Naive thymus-derived CD8-positive, alpha-beta T cell (primary cell): Measurements from ENCODE around the gene NDUFB6. TPM values are rescaled to one million over a fixed set of nuclear protein-coding genes. Genes with fewer than 3 reads are reported as not detected.
"Not testable (repeated sequence)": the region's sequence is repeated elsewhere in the genome, so short reads cannot be mapped to it uniquely, and the experiment has no call there.

Experiments used
- ATAC-seq, 2 donors: fragments of 150-1000 bp; cut with Tn5 transposase in 1 of 2; sonication (Bioruptor Pico), chemical (Tn5 transposase) in 1 of 2; 1 replicate in 1 of 2; 2 replicates in 1 of 2; pipeline ENCODE4 v1.10.0; 2021; ENCODE audit warnings: mild to moderate bottlenecking in 2 of 2, moderate library complexity in 2 of 2
- POLR2A ChIA-PET: fragments of 350-600 bp; sonication (Branson Sonifier 250); formaldehyde crosslinking; loops from one replicate; lab custom pipeline; 2021; ENCODE audit warnings: antibody characterized with exemption; lab: Charles Lee
- DNase-seq, 10 donors: peaks; one replicate each; pipeline versions ENCODE4 v3.0.0 to v3.0.0-alpha.2; 2020 to 2022
- H3K27ac Mint-ChIP-seq, 10 donors: one replicate each; pipeline ENCODE4 v1.8.0; 2020 to 2022; ENCODE audit warnings: mild to moderate bottlenecking in 10 of 10, mixed read lengths in 10 of 10, moderate library complexity in 4 of 10, inconsistent platforms in 1 of 10
- H3K27me3 Mint-ChIP-seq, 5 donors: one replicate each; pipeline ENCODE4 v1.8.0; 2021 to 2022; ENCODE audit warnings: mixed read lengths in 5 of 5
- H3K36me3 Mint-ChIP-seq, 3 donors: one replicate each; pipeline ENCODE4 v1.8.0; 2020 to 2022; ENCODE audit warnings: mixed read lengths in 3 of 3, mild to moderate bottlenecking in 2 of 3, inconsistent platforms in 1 of 3
- H3K4me1 Mint-ChIP-seq, 4 donors: one replicate each; pipeline ENCODE4 v1.8.0; 2021 to 2022; ENCODE audit warnings: mixed read lengths in 4 of 4
- H3K4me3 Mint-ChIP-seq, 10 donors: one replicate each; pipeline ENCODE4 v1.8.0; 2020 to 2022; ENCODE audit warnings: mild to moderate bottlenecking in 10 of 10, mixed read lengths in 10 of 10, moderate library complexity in 6 of 10, inconsistent platforms in 1 of 10
- H3K9me3 Mint-ChIP-seq, 9 donors: one replicate each; pipeline ENCODE4 v1.8.0; 2020 to 2022; ENCODE audit warnings: mixed read lengths in 9 of 9, mild to moderate bottlenecking in 3 of 9, inconsistent platforms in 1 of 9, moderate library complexity in 1 of 9
- polyA plus RNA-seq, 3 donors: library from polyadenylated mRNA; unstranded; fragments of 300-500 nt; fragmentation: Illumina TruSeq; gene quantifications; one replicate each; pipeline ENCODE4 v1.2.3, GENCODE V29; 2021
- total RNA-seq, 8 experiments: library from RNA in 2 of 8; stranded (reverse) in 2 of 8; gene quantifications; one replicate each; pipeline ENCODE4 v1.2.3 and lab custom pipeline; 2021 to 2026

Gene NDUFB6
- 10 to 100 TPM; 22.5 to 23.0 TPM for total RNA-seq
- 10 to 100 TPM; 70.0 to 92.7 (median 91.3) TPM for polyA plus RNA-seq
- total RNA-seq (lab: John Stamatoyannopoulos, UW): 11.1 to 43.7 (median 16.6) reads per million in 6 experiments

GRCh38 chr9:32572900-32573523, at the start of gene NDUFB6:
TSS of gene NDUFB6 (minus strand) at chr9:32573159. CDS start at chr9:32573060, 99 bp downstream.
- DNase-seq (peak; percentile 92 to 98 (median 96)), ATAC-seq (peak; percentile 83 to 86)
- Mint-ChIP-seq H3K4me1 (peaks cover 16 to 35% (median 32%) of the 10 kb centered on the region in 4 donors), H3K4me3 (peak within 1 kb of the TSS; percentile 97 to 100 (median 99)), H3K27me3 (peaks cover 0 to 3% (median 0%) of the 10 kb centered on the region in 5 donors), H3K9me3 (peaks cover 0 to 1% (median 0%) of the 10 kb centered on the region in 9 donors), H3K27ac (peak within 1 kb of the TSS; percentile 90 to 99 (median 98)), H3K36me3 (peaks cover 0 to 21% (median 1%) of the 10 kb centered on the region in 3 donors)
- POLR2A ChIA-PET: interaction anchor here (0.7 to 3.8 kb wide), 8 partner anchors 17 to 426 kb away, joined by 3 to 50 read pairs (median 10); partner anchors contain the start of genes ACO1, RIGI, SMIM27 and TOPORS

- no peak for ATAC-seq
- Mint-ChIP-seq H3K27ac (no peak overlapping the region), H3K4me1 (no peaks in the 10 kb centered on the region), H3K27me3 (peaks cover 11 to 39% (median 30%) of the 10 kb centered on the region in 5 donors), H3K36me3 (no peaks in the 10 kb centered on the region), H3K4me3 (no peak overlapping the region), H3K9me3 (no peaks in the 10 kb centered on the region)
- DNase-seq: no peak
- POLR2A ChIA-PET: no interaction called here
These were observed 45.3 kb upstream of the NDUFB6 start for GRCh38 chr9:32618261-32618660.

- H3K4me1 Mint-ChIP-seq: no peaks in the 10 kb centered on the region
- ATAC-seq (no peak), DNase-seq (no peak)
- peaks cover 0 to 20% (median 5%) of the 10 kb centered on the region in 9 donors for H3K9me3 Mint-ChIP-seq
- POLR2A ChIA-PET: no interaction called here
- peaks cover 0 to 7% (median 0%) of the 10 kb centered on the region in 3 donors for H3K36me3 Mint-ChIP-seq
- H3K27me3 Mint-ChIP-seq: peaks cover under 1 to 16% (median 8%) of the 10 kb centered on the region in 5 donors
- H3K4me3 Mint-ChIP-seq: no peak overlapping the region
- H3K27ac Mint-ChIP-seq: no peak overlapping the region
These were observed 33.9 kb upstream of the NDUFB6 start for GRCh38 chr9:32606811-32607210.

- Mint-ChIP-seq H3K4me1 (peaks cover 0 to under 1% (median 0%) of the 10 kb centered on the region in 4 donors), H3K4me3 (no peak overlapping the region), H3K9me3 (peaks cover 0 to 20% (median 5%) of the 10 kb centered on the region in 9 donors), H3K36me3 (peaks cover 0 to 7% (median 0%) of the 10 kb centered on the region in 3 donors), H3K27me3 (peaks cover 3 to 29% (median 10%) of the 10 kb centered on the region in 5 donors), H3K27ac (peak overlapping the region in 1 of 10 donors; percentile 66)
- no peak for DNase-seq
- POLR2A ChIA-PET: no interaction called here
- ATAC-seq: no peak
These were observed 31.2 kb upstream of the NDUFB6 start for GRCh38 chr9:32603914-32604852.

DNA sequence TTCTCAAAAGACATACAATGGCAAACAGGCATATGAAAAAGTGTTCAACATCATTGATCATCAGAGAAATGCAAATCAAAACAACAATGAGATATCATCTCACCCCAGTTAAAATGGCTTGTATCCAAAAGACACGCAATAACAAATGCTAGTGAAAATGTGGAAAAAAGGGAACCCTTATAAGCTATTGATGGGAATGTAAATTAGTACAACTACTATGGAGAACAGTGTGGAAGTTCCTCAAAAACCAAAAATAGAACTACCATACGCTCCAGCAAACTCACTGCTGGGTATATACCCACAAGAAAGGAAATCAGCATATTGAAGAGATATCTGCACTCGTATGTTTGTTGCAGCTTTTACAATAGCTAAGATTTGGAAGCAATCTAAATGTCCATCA, 26.1 kb upstream of the NDUFB6 start:
- H3K36me3 Mint-ChIP-seq, H3K27ac Mint-ChIP-seq, H3K4me3 Mint-ChIP-seq, DNase-seq, H3K9me3 Mint-ChIP-seq, ATAC-seq, H3K4me1 Mint-ChIP-seq, POLR2A ChIA-PET: not testable (repeated sequence)
- H3K27me3 Mint-ChIP-seq: peaks cover 15 to 31% (median 28%) of the 10 kb centered on the region in 5 donors

DNA sequence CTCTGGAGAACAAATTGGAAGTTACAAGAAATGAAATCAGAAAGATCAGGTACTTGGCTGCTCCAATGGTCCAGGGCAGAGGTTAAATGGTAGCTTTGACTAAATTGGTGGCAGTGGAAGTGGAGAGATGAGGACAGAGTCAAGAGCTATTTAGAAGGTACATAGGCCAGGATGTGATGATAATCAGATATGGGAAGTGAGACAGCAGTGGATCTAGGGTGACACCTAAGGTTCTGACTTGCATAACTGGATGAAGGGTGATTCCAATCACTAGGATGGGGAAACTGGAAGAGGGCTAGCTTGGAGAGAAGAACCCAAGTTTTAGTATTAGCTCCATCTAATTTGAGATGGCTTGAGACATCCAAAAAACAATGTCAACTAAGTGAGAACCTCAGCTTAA, 24.0 kb upstream of the NDUFB6 start:
- Mint-ChIP-seq H3K4me1 (peaks cover 0 to 3% (median 0%) of the 10 kb centered on the region in 4 donors), H3K27me3 (peaks cover 14 to 33% (median 22%) of the 10 kb centered on the region in 5 donors), H3K9me3 (peaks cover 0 to 9% (median 0%) of the 10 kb centered on the region in 9 donors), H3K36me3 (peaks cover 0 to 6% (median 0%) of the 10 kb centered on the region in 3 donors), H3K4me3 (no peak overlapping the region), H3K27ac (no peak overlapping the region)
- POLR2A ChIA-PET: no interaction called here
- no peak for DNase-seq
- no peak for ATAC-seq

- Mint-ChIP-seq H3K9me3 (peaks cover 0 to 9% (median 0%) of the 10 kb centered on the region in 9 donors), H3K36me3 (peaks cover 0 to 6% (median 0%) of the 10 kb centered on the region in 3 donors)
These were observed 23.3 kb upstream of the NDUFB6 start for GRCh38 chr9:32596096-32596865.

GRCh38 chr9:32590898-32591297, 17.9 kb upstream of the NDUFB6 start:
- Mint-ChIP-seq H3K27ac (no peak overlapping the region), H3K4me3 (no peak overlapping the region), H3K27me3 (peaks cover 11 to 33% (median 20%) of the 10 kb centered on the region in 5 donors), H3K36me3 (no peaks in the 10 kb centered on the region), H3K4me1 (no peaks in the 10 kb centered on the region), H3K9me3 (no peaks in the 10 kb centered on the region)
- no peak for DNase-seq
- ATAC-seq: no peak
- POLR2A ChIA-PET: no interaction called here

More at GRCh38 chr9:32596096-32596865, 23.3 kb upstream of the NDUFB6 start:
- Mint-ChIP-seq H3K27ac (no peak overlapping the region), H3K4me1 (peaks cover 0 to 3% (median 0%) of the 10 kb centered on the region in 4 donors), H3K27me3 (peaks cover 15 to 40% (median 24%) of the 10 kb centered on the region in 5 donors), H3K4me3 (no peak overlapping the region)
- no peak for DNase-seq
- ATAC-seq: no peak
- POLR2A ChIA-PET: no interaction called here

DNA sequence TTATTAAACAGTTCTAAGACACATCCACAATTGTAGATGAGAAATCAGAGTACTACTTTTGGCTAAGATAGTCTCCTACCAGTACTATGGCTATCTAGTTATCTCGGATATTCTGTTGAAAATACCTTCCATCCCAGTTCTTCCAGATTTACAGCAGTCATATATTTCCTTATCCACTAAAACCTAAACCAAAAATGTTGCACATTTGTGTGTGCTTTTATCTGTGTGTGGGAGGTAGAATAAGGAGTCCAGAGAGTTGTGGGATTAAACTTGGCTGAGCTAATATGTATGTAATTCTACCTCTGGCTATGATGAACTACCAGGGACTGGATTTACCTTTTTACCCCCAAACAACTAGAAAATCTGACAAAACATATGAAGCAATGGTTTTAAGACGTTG, 17.5 kb upstream of the NDUFB6 start:
- H3K27ac Mint-ChIP-seq: no peak overlapping the region
- DNase-seq: no peak
- no peaks in the 10 kb centered on the region for H3K9me3 Mint-ChIP-seq
- ATAC-seq: no peak
- H3K27me3 Mint-ChIP-seq: peaks cover 13 to 29% (median 18%) of the 10 kb centered on the region in 5 donors
- POLR2A ChIA-PET: no interaction called here
- H3K4me1 Mint-ChIP-seq: no peaks in the 10 kb centered on the region
- no peaks in the 10 kb centered on the region for H3K36me3 Mint-ChIP-seq
- H3K4me3 Mint-ChIP-seq: no peak overlapping the region

GRCh38 chr9:32589083-32589723, 16.2 kb upstream of the NDUFB6 start:
- no peaks in the 10 kb centered on the region for H3K9me3 Mint-ChIP-seq
- DNase-seq: peak in 2 of 10 donors; percentile 16 to 23
- peak; percentile 58 to 72 for ATAC-seq
- H3K36me3 Mint-ChIP-seq: no peaks in the 10 kb centered on the region
- H3K27ac Mint-ChIP-seq: no peak overlapping the region
- no peak overlapping the region for H3K4me3 Mint-ChIP-seq
- H3K27me3 Mint-ChIP-seq: peaks cover 13 to 35% (median 22%) of the 10 kb centered on the region in 5 donors
- POLR2A ChIA-PET: no interaction called here
- no peaks in the 10 kb centered on the region for H3K4me1 Mint-ChIP-seq

DNA sequence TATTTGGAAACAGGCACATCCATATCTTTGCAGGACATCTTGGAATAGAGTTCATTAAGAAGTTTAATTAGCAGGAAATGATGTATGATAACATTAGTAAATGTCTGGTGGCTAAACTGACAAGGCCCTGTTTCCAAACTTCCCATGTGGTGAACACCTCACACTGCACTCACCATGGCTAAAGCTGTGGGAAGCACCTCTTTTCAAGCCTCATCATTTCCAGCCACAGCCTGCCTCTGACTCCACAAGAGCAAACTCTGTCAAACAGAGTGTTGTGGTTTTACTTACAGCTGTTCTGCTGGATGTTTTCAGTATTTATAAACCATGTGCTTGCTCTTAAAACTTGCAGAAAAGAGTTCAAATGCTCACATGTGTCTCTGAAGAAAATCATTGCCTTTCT, 14.9 kb upstream of the NDUFB6 start:
- POLR2A ChIA-PET: no interaction called here
- no peak for ATAC-seq

More for the DNA sequence above, 14.9 kb upstream of the NDUFB6 start:
- H3K27ac Mint-ChIP-seq: no peak overlapping the region
- H3K27me3 Mint-ChIP-seq: peaks cover 13 to 34% (median 22%) of the 10 kb centered on the region in 5 donors
- H3K4me3 Mint-ChIP-seq: no peak overlapping the region
- no peaks in the 10 kb centered on the region for H3K9me3 Mint-ChIP-seq
- DNase-seq: no peak
- H3K4me1 Mint-ChIP-seq: no peaks in the 10 kb centered on the region
- no peaks in the 10 kb centered on the region for H3K36me3 Mint-ChIP-seq
